NCI-H1105 (cell line): ENCODE data around the gene TRUB1.
A peak's percentile ranks its signal among the peaks of the same experiment; 100 is the strongest.
"Not testable (repeated sequence)": the region's sequence is repeated elsewhere in the genome, so short reads cannot be mapped to it uniquely, and the experiment has no call there.

Experiments used
- DNase-seq: peaks from one replicate; lab custom pipeline; 2025; lab: John Stamatoyannopoulos, UW

TRUB1 gene

DNA sequence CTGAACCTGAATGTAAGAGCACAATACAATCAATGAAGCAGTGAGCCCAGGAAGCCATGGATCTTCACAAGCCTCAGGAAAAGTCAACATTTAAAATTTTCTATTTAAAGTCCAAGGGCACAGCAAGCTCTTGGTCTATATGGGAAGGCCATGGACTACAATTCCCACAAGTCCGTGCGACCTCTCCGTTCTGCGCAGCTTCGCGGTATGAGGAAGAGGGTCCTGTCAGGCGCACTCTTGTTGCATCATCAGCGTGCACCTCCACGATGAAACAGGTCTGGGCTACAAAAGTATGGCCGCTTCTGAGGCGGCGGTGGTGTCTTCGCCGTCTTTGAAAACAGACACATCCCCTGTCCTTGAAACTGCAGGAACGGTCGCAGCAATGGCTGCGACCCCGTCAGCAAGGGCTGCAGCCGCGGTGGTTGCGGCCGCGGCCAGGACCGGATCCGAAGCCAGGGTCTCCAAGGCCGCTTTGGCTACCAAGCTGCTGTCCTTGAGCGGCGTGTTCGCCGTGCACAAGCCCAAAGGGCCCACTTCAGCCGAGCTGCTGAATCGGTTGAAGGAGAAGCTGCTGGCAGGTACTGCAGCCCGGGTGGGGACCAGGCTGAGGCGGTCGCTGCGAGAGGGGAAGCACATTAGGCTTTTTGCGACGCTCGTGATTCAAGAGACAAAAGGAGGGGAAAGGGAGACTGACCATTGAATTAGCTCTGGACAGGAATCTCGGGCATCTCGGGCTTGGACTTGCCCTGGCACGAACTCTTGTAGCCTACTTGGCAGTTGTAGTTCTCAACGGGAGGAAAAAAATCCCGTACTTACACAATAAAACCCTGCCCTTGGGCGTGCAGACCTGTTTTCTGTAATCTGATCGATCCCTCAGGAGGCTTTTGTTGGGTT is at the start of gene TRUB1:
TSS of gene TRUB1 (plus strand) at position 234 of the 894 bp plus-strand sequence. CDS start at position 293, 59 bp downstream.
- DNase-seq = peak; percentile 77

DNA sequence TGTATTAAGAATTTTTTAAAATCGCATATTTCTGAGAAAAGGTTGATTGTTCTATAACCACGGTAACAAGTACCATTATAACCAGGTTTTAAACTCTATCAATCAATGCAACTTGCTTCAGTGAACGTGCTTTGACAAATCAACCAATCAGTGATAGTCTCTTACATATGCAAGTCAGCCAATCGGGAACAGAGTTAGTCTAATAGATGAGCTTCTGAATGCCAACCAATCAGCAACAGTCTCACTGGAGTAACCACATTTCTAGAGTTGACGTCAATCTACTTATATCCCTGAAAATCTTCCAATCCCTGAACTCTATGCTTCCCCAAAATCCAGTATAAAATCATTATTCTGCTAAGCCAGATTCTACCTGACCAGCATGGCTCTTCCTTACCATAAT is 44.7 kb upstream of the TRUB1 start:
- DNase-seq = no peak

DNA sequence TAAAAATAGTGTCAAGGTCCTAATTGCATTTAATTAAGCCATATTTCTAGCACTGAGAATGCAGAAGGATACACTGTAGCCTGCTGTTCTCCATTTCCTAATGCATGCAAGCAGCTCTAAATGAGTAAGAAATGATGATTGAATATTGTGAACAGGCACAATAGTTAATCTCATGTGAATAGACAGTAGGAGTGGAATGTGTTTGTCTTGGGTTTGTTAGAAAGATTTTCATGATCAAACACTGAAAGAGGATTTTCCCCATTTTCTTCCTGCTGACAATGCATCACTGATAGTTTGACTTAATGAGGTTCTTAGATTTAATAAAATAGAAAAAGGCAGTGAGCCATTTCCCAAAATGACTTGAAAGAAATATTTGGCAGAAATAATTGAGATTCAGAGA is 43.1 kb upstream of the TRUB1 start:
- no peak for DNase-seq

DNA sequence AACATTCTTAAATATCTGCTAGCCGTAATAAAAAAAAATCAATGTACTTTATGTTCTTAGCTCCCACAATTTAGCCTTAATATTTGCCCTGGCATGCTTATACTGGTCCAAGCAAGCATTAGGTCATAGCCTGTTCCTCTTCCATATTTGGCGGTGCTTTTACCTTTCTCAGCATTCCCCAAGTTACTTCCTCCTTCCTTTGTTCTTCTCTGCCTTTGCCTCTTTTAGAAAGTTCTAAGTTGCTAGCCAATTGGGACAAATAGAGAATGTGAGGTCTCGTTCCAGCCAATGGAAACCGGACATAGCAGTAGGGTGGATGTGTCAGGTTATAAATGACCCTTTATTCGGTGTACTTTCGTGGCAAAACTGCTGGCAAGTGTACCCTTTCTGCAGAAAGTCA is 41.0 kb upstream of the TRUB1 start:
- not testable (repeated sequence) for DNase-seq

DNA sequence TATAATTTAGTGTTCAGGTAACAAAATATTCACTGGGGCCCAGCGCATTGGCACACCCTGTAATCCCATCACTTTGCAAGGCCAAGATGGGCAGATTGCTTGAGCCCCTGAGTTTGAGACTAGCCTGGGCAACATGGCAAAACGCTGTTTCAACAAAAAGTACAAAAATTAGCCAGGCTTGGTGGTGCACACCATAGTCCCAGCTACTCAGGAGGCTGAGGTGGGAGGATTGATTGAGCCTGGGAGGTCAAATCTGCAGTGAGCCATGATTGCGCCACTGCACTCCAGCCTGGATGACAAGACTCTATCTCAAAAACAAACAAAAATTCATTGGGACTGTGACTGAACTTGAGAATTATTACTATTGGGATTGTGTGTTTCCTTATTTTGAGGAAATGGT is 40.4 kb upstream of the TRUB1 start:
- DNase-seq = no peak

DNA sequence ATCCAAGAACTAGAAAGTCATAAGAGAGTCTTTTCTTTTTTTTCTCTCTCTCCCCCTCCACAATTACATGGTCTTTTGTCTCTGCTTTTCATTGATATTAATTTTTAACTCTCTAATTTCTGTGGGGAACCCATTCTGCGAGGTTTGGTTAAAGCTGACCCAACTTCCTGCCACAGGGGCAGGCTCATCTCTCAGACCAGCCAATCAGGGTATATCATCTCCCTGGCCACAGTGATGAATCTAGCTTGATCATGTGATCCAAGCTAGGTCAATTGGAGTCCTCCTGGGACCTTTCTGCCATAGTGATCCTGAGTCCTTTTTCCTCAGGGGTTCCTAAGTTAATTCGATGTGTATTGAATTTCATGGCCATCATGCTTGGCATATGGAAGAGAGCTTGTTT is 38.0 kb upstream of the TRUB1 start:
- no peak for DNase-seq

DNA sequence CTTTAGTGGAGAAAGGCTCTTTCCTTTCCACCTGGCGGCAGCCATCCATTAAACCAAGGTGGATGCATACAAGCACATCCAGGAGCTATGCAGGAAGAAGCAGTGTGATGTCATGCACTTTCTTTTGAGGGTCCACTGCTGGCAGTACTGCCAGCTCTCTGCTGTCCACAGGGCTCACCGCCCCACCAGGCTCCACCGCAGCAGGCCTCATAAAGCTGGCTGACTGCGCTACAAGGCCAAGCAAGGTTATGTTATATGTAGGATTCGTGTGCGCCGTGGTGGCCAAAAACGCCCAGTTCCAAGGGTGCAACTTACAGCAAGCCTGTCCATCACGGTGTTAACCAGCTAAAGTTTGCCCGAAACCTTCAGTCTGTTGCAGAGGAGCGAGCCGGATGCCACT is 37.3 kb upstream of the TRUB1 start:
- DNase-seq = no peak

DNA sequence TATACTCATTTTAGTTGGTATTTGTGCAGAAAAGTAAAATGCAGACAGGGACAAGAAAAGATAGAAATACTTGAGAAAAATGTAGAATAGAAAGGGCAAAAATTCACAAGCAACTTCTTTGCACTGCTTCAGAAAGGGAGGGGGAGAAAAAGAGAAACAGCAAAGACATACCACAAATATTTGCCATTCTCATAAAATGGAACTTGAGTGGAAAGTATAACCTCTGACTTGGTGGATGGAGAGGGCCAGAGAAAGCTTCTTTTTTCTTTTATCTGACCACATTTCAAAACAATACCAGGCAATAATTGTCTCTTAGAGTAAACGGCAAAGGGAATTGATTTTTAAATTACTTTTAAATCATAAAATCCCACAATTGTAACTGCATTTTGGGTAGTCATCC is 35.8 kb upstream of the TRUB1 start:
- DNase-seq = no peak

DNA sequence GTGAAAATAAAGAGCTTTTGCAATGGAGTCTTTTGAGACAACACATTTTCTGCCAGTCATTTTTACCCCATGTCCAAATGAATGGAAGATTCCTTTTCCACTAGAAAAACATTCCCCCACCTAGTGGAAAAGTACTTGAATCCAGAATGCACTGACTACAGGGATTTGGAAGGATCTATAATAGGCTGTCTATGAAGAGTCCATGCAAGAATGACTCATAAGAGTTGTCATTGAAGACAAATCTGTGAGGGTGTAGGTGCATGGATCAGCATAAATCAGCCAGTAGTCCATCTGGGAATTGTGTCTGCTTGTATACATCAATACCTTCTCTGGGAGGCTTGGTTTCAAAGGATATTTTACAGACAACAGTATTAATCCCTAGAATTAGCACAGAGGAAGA is 32.5 kb upstream of the TRUB1 start:
- no peak for DNase-seq

DNA sequence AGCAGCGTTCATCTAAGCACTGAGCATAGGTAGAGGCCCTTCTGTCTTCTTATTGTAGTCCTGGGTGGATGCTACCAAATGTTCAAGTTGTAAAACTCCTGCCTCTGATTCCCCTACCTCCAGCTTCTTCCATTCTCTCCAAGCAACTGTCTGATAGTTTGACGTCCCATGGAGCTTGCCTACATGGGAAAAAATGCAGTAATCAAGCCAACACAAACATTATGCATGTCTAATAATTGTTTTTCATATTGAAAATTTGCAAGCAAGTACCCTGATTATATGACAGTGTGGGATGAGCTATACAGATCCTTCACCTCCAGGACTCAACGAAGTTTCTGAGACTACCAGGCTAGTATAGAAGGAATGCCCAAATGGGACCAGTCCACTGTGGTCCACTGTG is 31.0 kb upstream of the TRUB1 start:
- DNase-seq = no peak

DNA sequence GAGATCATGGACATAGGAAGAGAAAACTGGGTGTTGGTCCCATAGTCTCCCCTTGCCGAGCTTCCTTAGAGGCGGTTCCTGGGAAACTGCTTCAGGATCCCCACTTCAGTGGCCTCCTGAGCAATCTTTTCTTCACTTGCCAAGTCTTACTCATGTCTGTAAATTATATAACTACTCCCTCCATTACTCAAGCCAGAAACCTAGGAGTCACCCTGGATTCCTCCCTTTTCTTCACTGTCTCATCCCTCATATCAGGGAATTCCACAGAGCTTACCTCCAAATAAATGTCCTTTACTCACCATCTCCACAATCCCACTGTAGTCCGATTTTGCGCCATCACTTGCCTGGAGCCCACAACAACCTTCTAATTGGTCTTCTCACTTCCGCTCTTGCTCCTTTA is 29.1 kb upstream of the TRUB1 start:
- no peak for DNase-seq

DNA sequence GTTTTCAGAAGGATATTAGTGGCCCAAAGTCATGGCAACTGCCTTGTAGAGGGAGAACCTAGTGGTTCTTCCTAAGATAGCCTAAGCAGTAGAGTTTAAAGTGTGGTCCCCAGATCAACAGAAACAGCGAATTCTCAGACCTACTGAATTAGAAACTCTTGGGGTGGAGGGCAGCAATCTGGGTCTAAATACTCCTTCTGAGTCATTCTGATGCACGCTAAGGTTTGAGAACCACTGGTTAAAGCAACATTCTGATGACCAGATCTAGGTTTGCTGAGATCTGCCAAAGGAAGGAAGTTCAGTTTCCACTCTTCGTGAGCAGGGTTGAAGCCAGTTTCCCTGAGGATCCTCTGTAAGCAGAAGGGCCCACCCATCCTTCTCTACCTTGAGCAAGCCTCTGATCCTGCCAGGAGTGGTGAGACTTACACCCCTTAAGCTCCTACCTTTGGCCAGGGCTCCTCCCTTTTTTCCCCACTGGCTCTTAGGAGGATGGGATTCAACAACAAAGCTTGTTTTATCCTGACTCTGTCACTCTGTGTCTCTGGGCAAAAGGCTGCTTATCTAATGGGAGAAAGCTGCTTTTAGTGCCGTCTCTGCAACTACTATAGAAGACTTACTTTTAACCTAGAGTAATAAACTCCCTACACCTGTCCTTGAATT is 26.8 kb upstream of the TRUB1 start:
- no peak for DNase-seq

DNA sequence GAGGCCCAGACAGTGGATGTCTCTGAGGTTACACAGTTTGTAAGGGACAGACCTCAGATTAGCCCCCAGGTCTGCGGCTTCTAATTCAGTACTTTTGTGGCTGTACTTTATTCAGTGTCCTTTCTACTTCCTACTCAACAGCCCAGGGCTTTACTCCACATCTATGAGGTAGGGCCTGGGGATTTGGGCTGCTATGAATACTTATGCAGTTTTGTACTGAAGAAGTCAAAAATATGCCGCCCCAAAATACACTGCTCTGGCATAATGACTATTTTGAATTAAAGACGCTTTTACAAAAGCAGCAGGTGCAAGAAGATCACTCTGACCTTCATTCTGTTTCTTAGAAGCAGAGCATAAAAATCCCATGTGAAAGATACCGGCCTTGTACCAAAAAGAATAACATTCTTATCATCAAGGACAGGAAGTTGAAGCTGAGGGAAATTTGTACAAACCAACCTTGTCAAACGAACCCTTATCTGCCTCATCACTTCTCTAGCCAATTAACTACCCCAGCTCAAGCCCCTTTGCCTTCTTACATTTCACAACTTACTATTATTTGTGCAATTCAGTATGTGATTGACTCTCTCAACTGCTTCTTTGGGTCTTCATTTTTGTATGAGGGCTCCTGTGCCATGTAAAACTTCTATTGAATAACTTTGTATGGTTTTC is 26.1 kb upstream of the TRUB1 start:
- no peak for DNase-seq

DNA sequence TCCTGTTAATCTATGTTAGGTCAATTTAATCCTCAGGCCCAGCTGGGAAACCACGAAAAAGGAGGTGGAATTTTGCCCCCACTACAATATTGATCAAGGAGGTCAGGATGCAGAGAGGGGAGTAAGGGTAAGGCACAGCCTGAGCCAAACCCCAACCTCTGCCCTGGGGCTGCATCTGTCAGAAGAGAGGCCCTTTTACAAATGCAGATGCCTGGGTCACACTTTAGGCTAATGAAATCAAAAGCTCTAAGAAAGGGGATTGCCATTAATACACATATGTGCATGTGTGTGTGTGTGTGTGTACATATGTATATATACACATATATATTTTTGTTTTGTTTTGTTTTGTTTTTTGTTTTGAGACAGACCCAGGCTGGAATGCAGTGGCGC is 25.5 kb upstream of the TRUB1 start:
- DNase-seq = no peak

DNA sequence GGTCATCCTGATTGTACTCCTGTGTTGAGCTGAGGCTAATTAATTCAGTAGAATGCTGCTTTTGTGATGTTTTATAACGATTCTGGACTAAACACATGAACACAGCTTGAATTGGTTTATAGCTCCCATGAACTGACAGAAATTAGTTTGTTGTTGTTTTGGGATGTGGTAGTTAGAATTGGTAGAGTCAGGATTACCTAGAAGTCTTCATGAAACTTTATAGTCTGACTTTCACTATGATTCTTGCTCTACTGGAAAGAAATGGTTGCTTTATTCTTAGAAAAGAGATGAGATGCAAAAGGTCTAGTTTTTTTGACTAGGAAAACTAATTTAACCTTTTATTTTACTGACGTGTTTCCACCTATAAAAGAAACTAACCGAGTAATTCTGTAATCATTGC is 23.4 kb upstream of the TRUB1 start:
- DNase-seq = no peak

DNA sequence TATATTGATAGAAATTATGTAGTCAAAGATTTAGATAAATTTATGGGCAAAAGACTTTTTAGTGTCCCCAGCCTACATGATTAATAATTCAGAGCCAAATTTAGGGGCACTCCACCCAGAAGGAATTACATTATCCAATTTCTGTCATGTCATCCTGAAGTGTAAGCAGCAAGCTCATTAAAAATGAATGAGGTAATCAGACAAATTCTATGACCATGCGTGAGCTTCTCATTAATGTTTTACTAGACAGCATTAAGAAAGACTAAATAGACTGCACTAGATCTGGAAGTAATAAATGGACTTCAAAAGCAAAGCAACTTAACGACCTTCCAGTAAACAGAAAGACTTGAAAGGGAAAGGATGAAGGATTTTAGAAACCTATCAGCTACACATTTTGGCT is 22.7 kb upstream of the TRUB1 start:
- DNase-seq = no peak

DNA sequence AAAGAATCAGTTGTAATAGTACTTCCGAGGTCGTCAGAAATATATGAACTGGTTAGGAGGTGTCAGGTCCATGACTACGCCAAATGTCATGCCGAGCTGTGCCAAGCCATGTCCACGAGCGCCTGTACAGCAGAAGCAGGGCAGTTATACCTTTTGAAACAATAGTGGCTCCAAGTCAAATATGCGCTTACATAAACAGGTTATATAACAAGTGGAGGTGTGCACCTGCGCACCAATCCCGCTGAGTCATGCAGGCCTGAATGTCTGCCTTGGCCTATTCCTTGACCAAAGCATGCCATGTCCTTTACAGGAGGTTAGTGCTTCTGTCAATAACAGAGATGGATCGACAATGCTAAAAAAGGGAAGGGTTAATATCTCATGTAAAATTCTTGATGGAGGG is 21.3 kb upstream of the TRUB1 start:
- DNase-seq = no peak

DNA sequence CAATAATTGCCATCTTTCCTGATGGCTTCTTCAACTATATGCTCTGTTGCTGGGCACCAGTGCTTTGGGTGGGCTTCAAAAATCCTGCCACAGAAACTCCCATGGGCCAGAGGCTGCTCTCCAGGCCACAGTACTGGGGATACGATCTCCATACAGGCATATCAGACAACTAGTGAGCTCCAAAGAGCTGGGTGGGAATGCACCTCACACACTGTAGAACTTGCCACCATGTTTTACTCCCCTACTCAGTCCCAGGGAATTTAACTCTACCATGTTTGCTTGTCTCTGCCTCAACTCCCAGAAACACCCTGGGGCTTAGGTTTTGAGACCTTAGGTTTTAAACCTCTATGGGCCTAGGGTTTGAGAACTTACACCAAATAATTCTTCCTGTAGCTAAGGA is 20.5 kb upstream of the TRUB1 start:
- no peak for DNase-seq

DNA sequence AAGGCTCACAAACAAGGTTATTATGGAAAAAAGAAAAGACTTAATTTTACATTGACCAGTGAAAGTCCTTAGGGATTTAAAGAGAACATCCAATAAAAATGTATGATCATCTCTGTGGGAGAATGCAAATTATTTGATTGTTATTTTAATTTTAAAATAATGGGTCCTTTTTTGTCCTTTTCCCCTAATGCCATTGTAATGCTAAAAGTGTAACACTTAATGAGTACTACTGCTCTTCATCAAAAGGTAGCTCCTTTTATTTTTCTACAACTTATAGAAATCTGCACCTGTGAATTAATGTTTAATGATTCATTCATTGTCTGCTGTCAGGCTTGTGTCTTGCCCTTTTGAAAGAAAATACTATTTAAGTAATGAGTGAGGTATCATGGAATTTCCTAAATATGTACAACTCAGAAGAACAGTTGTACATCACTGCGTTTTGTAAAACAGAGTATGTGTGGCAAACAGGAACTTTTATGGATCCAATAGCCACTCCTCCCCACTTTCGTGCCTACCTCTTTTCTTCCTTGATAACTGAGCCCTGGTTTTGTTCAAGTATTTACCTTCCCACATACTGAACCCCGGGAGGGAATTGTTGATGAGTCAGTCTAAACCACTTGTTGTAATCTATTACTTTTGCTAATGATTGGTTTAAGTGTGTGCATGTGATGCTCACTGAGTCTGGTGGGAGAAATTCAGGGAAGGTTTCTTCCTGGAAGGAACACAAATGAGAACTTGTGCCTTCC is 19.9 kb upstream of the TRUB1 start:
- DNase-seq = no peak

DNA sequence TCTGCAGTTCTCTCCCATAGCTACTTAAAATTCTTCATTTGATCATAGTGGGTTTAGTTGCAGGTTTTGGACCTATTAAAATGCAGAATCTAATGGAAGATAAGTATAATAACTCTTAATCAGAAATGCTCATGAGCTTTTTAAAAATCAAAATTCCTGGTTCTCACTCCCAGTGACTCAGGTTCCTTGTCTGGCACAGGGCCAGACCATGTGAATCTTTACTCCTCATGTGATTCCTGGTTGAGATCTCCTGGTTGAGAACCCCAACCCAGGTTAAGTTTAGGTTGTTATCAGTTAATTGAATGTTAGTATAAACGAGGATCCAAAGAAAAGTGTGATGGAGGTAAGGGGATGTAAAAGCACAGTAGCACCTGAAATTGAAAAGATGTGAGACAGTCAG is 17.5 kb upstream of the TRUB1 start:
- no peak for DNase-seq

DNA sequence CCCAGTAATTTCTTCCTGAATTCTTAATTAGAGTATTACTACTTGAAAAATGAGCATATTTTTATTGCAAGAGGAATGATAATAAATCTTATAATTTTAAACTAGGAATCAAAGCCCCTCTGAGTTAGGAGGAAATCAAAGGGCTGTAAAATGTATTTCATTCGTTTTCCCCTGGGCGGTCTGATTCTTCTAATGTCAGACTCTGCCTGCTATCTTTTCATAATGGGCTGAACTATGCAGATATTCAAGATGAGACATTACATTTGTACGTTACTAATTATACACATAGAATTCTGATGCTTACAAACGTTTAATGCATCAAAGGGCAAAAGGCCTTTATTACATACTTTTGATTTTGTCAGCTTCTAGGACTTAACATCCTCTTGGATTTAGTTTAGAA is 16.0 kb upstream of the TRUB1 start:
- no peak for DNase-seq

DNA sequence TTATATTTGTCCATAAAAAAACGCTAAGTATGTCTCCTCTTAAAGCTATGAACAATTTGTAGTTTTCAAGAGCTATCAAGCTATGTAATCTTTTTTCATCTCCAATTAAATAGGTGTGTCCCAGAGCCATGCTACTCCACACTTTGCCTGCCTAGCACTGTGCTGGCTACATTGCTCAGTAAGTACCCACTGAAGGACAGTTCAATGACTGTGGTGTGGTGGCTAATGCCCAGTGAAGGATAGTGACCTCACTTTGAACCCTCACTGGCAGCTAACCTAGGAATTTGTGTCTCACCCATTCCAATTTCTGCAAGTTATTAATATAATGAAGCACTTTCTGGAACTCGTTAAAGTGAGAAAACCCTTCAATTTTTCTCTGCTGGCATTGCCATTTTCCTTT is 14.4 kb upstream of the TRUB1 start:
- DNase-seq = no peak
